ENCODE measurements around the gene GALNT12.

DNA sequence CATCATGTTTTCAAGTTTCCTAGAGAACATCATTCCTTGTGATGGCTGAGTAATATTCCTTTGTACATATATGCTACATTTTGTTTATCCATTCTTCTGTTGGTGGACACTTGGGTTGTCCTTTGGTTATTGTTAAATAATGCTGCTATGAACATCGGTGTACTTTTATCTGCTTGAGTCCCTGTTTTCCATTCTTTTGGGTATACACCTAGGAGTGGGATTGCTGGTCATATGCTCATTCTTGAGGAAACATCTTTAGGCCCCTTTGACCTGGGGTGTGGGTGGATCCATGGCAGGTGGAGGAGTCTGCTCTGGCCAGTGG is 25.3 kb downstream of the GALNT12 start:
- TF ChIP-seq, protein P1, sequence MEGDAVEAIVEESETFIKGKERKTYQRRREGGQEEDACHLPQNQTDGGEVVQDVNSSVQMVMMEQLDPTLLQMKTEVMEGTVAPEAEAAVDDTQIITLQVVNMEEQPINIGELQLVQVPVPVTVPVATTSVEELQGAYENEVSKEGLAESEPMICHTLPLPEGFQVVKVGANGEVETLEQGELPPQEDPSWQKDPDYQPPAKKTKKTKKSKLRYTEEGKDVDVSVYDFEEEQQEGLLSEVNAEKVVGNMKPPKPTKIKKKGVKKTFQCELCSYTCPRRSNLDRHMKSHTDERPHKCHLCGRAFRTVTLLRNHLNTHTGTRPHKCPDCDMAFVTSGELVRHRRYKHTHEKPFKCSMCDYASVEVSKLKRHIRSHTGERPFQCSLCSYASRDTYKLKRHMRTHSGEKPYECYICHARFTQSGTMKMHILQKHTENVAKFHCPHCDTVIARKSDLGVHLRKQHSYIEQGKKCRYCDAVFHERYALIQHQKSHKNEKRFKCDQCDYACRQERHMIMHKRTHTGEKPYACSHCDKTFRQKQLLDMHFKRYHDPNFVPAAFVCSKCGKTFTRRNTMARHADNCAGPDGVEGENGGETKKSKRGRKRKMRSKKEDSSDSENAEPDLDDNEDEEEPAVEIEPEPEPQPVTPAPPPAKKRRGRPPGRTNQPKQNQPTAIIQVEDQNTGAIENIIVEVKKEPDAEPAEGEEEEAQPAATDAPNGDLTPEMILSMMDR (IDR thresholded peaks at IDR 0.05 in 4 of 5, conservative IDR thresholded peaks at IDR 0.05 in 1 of 5) = no peak
- no peak for TF ChIP-seq POLR2A (IDR thresholded peaks at IDR 0.05)

Measured in gastrocnemius medialis (tissue), 4 donors.